Mucosa of gallbladder (tissue), 1 donor: ENCODE results near the gene PELI2. TPM values are rescaled to one million over a fixed set of nuclear protein-coding genes. Genes with fewer than 3 reads are reported as not detected.

Experiments used
- DNase-seq: peaks from one replicate; pipeline ENCODE4 v3.0.0-alpha.2; 2020; ENCODE audit warnings: low spot score
- total RNA-seq: library from RNA; stranded (reverse); gene quantifications from one replicate; pipeline ENCODE4 v1.2.1, GENCODE V29; 2021
- donor health status: DM: no; HTN: no; CAD: no.

Gene PELI2
- total RNA-seq, 1 donor from 2014 or later = 26.0 TPM

GRCh38 chr14:56299306-56299984 is 181.2 kb downstream of the PELI2 start:
- DNase-seq = no peak

GRCh38 chr14:56300495-56300894 is 182.3 kb downstream of the PELI2 start:
- DNase-seq = no peak

DNA sequence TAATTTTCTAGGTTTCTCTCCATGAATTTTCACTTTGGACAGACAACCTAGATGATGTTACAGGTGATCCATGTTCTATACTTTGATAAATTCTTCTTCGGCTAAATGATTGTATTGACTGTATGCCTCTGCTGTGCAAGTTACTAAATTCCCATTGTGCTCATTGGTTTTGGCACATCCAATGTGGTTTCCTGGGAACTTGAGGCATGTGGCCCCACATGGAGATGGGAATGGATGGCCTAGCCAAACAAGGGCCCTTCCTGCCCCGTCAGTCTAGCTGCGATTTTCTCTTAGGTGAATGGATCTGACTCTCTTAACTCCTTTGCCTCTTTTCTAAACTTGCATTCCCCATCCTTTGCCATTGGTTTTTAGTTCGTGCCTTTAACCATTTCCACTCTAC is 186.2 kb downstream of the PELI2 start:
- DNase-seq = no peak

GRCh38 chr14:56309198-56309597 is 191.0 kb downstream of the PELI2 start:
- DNase-seq = no peak

GRCh38 chr14:56310643-56311042 is 192.4 kb downstream of the PELI2 start:
- DNase-seq = no peak

- DNase-seq = no peak
These were observed 195.6 kb downstream of the PELI2 start for GRCh38 chr14:56313789-56314188.

DNA sequence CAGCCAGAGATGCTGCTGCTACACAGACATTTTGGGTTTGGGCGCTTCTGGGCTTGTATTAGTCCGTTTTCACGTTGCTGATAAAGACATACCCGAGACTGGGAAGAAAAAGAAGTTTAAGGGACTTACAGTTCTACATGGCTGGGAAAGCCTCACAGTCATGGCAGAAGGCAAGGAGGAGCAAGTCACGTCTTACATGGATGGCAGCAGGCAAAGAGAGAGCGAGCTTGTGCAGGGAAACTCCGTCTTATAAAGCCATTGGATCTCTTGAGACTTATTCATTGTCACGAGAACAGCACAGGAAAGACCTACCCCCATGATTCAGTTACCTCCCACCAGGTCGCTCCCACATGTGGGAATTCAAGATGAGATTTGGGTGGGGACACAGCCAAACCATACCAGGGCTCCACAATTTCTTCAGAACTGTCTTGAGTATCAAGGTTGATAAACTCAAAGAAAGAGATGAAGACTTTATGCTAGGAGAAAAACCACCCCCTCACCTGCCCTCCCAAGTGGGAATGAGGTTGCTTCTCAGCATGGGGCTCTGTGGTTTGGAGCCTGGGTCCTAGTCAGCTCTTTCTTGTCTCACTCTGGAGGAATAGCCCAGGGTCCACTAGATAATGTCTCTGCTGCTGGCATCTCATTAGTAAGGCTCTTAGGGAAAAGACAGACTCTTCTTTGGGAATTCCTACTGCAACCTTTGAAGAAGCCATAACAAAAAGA is 200.3 kb downstream of the PELI2 start:
- DNase-seq = no peak

GRCh38 chr14:56321861-56322260 is 203.7 kb downstream of the PELI2 start:
- no peak for DNase-seq

- no peak for DNase-seq
These were observed 204.3 kb downstream of the PELI2 start for GRCh38 chr14:56322531-56322930.

GRCh38 chr14:56324454-56324853 is 206.2 kb downstream of the PELI2 start:
- DNase-seq = no peak

DNA sequence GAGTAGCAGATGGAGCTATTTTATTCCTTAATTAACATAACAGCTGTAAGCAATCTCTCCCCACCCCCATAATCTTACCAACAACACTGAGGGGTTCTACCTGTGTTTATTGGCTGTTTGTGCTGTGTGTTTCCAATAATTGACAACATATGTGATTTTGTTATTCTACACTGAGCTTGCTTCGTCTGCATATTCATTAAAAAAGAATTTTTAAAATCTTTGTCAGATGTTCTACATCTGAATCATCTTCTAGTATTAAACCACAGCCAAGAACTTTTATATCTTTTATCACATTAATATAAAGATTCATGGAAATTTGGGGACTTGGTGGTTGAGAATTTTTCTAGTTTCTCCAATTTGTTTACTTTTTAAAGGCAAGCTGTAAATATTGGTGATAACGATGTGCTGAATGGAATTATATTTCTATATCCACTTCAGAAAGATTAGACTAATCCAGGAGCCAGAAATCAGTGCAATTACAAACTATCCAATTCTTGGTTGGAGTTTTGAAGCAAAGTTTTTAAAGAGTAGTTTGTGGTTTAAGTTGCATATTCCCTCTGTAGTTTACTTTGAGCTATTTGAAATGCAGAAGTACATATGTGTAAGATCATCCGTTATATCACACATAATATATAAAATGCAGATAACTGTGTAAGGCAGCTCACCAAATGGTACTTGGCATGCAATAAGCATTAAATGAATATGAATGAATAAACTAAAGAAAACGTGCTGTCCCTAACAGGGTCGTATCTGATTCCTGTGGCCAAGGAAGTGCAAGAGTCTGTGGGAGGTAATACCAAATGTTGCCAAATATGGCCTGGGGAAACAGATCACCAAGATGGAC is 206.9 kb downstream of the PELI2 start:
- DNase-seq = no peak

DNA sequence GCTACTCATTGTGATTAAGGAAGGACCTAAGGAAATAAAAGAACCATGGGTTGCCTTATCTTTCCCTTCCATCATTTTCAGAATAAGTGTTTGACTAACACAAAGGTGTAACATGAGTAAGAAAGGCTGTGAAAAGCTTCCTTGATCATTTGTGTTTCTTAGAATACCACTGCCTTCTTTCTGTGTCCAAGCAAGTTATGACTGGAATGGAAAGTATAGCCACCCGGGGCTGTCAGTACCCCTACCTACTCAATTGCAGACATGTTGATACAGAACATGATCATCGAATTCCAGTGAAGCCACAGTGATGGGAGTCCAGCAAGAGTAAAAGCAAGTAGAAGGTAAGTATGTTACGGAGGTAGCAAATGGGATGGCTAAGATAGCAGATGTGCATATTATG is 209.8 kb downstream of the PELI2 start:
- DNase-seq = no peak

- no peak for DNase-seq
These were observed 213.5 kb downstream of the PELI2 start for GRCh38 chr14:56331592-56332216.

- DNase-seq = peak; percentile 39
These were observed 215.4 kb downstream of the PELI2 start for GRCh38 chr14:56333359-56334292.

DNA sequence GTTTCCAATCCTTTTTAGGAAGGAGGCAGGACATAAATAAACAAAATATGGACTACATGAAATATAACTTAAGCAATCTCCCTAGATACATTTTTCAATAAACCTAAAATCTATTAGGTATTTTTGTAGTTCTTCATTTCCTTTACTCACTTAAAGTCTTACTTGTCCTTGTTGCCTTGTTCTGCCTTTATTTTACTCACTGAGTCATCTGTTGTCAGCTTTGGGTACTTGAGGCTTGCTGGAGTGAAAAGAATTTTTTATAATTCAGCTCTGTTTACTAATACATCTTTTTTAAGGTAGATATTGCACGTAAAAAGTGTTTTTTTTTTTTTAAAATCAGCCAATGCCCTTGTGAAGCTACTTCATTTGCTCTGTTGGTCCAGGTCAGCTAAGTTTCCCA is 216.2 kb downstream of the PELI2 start:
- DNase-seq = no peak

- DNase-seq = no peak
These were observed 220.5 kb downstream of the PELI2 start for GRCh38 chr14:56338674-56339073.

- peak; percentile 73 for DNase-seq
These were observed 221.9 kb downstream of the PELI2 start for GRCh38 chr14:56339855-56340701.

DNA sequence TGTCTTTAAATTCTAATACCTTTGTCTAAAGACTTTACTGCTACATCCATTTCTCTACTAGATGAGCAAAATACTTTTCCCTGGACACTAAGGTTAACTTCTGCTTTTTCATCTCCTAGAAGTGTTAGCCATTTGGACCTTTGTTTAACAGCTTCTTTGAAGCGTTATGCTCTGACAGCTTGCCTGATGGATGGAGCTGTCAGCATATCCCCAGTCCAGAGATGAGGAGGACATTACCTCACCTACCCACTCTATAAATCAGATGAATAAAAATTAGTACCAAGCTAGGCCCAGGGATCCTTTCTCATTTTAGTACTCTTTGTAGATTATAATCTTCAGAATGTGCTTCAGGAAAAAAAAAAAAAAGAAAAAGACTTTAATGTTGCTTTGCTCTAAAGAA is 222.7 kb downstream of the PELI2 start:
- no peak for DNase-seq

DNA sequence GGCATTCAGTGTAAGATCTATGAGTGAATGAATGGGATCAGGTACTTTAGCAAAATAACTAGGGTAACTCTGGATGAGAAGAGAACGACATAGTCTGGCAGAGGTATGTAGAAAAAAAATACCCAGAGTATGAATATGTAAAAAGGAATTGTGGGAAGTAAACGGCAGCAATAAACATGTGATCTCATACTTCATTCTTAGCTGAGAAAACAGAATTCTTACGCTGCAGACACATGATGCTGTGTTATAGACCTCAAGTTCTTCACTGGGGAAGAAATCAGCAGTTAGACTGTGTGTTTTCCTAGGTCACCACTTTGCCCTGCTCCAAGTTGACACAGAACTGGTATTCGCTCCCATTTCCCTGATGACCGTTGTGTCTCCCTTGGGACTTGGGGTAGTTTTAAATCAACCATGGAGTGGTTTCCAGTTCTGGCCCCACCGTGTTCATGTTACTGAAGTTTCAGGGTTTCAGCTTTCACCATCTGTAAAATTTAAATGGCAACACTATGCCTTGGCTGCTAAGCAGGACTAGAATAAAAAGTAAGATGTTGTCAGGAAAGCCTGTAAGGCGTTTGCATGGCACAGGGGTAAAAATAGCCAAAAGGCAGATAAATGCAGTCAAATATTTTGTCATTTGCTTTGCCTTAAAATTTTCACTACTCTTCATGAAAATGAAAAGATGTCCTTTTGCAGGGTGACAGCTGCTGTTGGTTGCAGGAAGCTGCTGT is 223.7 kb downstream of the PELI2 start:
- no peak for DNase-seq
